NT2/D1 (cell line): ENCODE data around the gene PPP2R5A.

Source experiments
- DNase-seq: peaks from one replicate; pipeline ENCODE4 v3.0.0-alpha.2; 2011; ENCODE audit warnings: low read depth, low spot score
- H3K27me3 ChIP-seq: 2 replicates; pipeline ENCODE4 v1.6.0; 2011; ENCODE audit warnings: mild to moderate bottlenecking; ENCODE audit not compliant: insufficient read length, insufficient read depth
- H3K36me3 ChIP-seq: 2 replicates; pipeline ENCODE4 v1.6.1; 2011; ENCODE audit warnings: mild to moderate bottlenecking, low read length, mixed read lengths; ENCODE audit not compliant: insufficient read depth, insufficient read length
- H3K4me1 ChIP-seq: 2 replicates; pipeline ENCODE4 v1.5.1; 2011; ENCODE audit not compliant: insufficient read depth, insufficient read length
- H3K4me3 ChIP-seq: 2 replicates; pipeline ENCODE4 v1.5.1; 2011; ENCODE audit warnings: low read depth; ENCODE audit not compliant: insufficient read length
- H3K9ac ChIP-seq: 2 replicates; pipeline ENCODE4 v1.6.0; 2011; ENCODE audit warnings: low read depth; ENCODE audit not compliant: insufficient read length
- H3K9me3 ChIP-seq: 2 replicates; pipeline ENCODE4 v1.5.1; 2011; ENCODE audit warnings: mild to moderate bottlenecking, low read length; ENCODE audit not compliant: insufficient read depth
- SUZ12 ChIP-seq: IDR thresholded peaks from 2 replicates; pipeline ENCODE4 v1.6.1; 2011; ENCODE audit not compliant: insufficient read length, insufficient read depth; ENCODE audit errors: extremely low read depth
- YY1 ChIP-seq: IDR thresholded peaks from 2 replicates; pipeline ENCODE4 v1.6.1; 2011; ENCODE audit not compliant: insufficient read length, insufficient read depth
- ZNF274 ChIP-seq: IDR thresholded peaks from 2 replicates; pipeline ENCODE4 v1.6.1; 2011; ENCODE audit warnings: mild to moderate bottlenecking, low read depth, low read length

The PPP2R5A gene

DNA sequence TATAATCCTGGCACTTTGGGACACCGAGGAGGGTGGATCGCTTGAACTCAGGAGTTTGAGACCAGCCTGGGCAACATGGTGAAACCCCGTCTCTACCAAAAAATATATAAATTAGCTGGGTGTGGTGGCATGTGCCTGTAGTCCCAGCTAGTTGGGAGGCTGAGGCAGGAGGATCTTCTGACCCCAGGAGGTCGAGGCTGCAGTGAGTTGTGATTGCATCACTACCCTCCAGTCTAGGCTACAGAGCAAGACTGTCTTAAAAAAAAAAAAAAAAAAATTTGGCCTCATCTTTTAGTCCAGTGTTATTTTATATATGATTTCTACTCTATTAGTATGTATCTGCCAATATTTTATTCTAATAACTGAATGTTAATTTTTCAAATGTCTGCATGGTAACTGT is 59.7 kb downstream of the PPP2R5A start:
- H3K4me3 ChIP-seq = no peak overlapping the region
- H3K27me3 ChIP-seq = no peaks in the 10 kb centered on the region
- no peaks in the 10 kb centered on the region for H3K4me1 ChIP-seq
- H3K9ac ChIP-seq = no peak overlapping the region
- TF ChIP-seq YY1 (no peak), SUZ12 (no peak), ZNF274 (no peak)
- peaks cover 11% of the 10 kb centered on the region for H3K36me3 ChIP-seq
- DNase-seq = no peak
- H3K9me3 ChIP-seq = no peaks in the 10 kb centered on the region

- Histone ChIP-seq H3K4me1 (no peaks in the 10 kb centered on the region), H3K9me3 (no peaks in the 10 kb centered on the region), H3K27me3 (no peaks in the 10 kb centered on the region), H3K36me3 (peaks cover 10% of the 10 kb centered on the region), H3K4me3 (no peak overlapping the region), H3K9ac (no peak overlapping the region)
- TF ChIP-seq SUZ12 (no peak), YY1 (no peak), ZNF274 (no peak)
- DNase-seq = no peak
These were observed 61.4 kb downstream of the PPP2R5A start for GRCh38 chr1:212346601-212347000.

DNA sequence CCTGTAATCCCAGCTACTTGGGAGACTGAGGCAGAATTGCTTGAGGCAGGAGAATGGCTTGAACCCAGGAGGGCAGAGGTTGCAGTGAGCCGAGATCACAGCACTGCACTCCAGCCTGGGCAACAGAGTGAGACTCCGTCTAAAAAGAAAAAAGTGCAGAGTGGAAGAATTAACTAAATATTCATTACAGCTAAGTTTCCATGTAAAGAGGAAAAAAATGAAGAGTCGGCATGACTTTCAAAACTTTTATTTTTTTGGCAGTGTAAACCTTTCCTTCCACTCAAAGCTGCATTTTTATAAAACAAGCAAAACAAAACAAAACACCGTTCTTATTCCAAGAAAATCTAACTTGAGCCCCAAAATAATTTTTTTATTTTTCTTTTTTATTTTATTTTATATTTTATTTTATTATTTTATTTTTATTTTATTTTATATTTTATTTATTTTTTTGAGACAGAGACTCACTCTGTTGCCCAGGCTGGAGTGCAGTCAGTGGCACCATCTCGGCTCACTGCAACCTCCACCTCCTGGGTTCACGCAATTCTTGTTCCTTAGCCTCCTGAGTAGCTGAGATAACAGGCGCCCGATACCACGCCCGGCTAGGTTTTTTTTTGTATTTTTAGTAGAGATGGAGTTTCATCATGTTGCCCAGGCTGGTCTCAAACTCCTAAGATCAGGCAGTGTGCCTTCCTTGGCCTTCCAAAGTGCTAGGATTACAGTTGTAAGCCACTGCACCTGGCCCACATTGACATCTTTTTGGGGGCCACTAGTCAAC is 66.6 kb downstream of the PPP2R5A start:
- Histone ChIP-seq H3K4me1 (no peaks in the 10 kb centered on the region), H3K9me3 (no peaks in the 10 kb centered on the region), H3K9ac (no peak overlapping the region), H3K36me3 (peaks cover 22% of the 10 kb centered on the region), H3K4me3 (no peak overlapping the region), H3K27me3 (no peaks in the 10 kb centered on the region)
- DNase-seq = no peak
- TF ChIP-seq SUZ12 = no peak
- TF ChIP-seq YY1 = no peak
- TF ChIP-seq ZNF274 = no peak

- Histone ChIP-seq H3K4me1 (no peaks in the 10 kb centered on the region), H3K9ac (no peak overlapping the region), H3K27me3 (no peaks in the 10 kb centered on the region), H3K4me3 (no peak overlapping the region), H3K9me3 (no peaks in the 10 kb centered on the region), H3K36me3 (peaks cover 27% of the 10 kb centered on the region)
- TF ChIP-seq YY1 (no peak), ZNF274 (no peak), SUZ12 (no peak)
- DNase-seq = no peak
These were observed 68.0 kb downstream of the PPP2R5A start for GRCh38 chr1:212353181-212353580.

DNA sequence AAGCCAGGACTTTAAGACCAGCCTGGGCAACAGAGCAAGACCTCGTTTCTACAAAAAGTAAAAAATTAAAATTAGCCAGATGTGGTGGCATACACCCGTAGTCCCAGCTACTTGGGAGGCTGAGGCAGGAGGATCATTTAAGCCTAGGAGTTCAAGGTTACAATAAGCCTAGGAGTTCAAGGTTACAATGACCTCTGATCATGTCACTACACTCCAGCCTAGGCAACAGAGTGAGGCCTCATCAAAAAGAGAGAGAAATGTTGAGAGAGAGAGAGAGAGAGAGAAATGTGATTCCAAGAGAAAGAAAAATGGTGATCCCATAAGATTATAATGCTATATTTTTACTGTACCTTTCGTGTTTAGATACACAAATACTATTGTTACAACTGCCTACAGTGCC is 69.3 kb downstream of the PPP2R5A start:
- H3K36me3 ChIP-seq = peaks cover 39% of the 10 kb centered on the region
- no peak overlapping the region for H3K9ac ChIP-seq
- no peaks in the 10 kb centered on the region for H3K27me3 ChIP-seq
- H3K4me1 ChIP-seq = no peaks in the 10 kb centered on the region
- no peak for DNase-seq
- H3K9me3 ChIP-seq = no peaks in the 10 kb centered on the region
- TF ChIP-seq ZNF274 = no peak
- H3K4me3 ChIP-seq = no peak overlapping the region

DNA sequence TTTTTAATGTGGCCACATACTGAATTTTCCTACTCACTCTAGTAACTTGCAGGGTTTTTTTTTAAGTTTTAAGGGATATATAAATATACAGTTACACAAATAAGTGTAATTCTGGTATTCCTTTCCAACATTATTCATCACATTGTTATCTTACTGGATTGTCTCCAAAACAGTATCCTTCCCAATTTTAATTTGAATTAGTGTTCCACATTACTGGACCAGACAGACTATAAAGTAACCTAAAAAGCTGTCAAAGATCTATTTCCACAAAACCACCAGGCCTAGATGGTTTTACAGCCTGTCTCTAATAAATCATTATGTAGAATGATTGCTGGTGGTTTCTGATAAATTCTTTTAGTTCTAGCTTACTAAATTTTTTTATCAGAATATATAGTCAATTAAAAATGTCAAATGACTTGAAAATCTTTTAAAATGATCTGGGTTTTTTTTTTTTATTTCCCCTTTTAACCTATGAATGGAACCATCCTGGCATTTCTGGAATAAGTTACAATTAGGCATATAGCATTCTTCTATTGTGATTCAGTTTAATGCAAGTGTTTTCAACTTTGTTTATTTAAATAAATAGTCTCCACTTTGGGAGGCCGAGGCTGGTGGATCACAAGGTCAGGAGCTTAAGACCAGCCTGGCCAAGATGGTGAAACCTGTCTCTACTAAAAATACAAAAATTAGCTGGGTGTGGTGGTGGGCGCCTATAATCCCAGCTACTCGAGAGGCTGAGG is 70.2 kb downstream of the PPP2R5A start:
- Histone ChIP-seq H3K4me1 (no peaks in the 10 kb centered on the region), H3K27me3 (no peaks in the 10 kb centered on the region), H3K4me3 (no peak overlapping the region), H3K9ac (no peak overlapping the region), H3K36me3 (peaks cover 45% of the 10 kb centered on the region), H3K9me3 (no peaks in the 10 kb centered on the region)
- no peak for TF ChIP-seq ZNF274
- no peak for TF ChIP-seq YY1
- TF ChIP-seq SUZ12 = no peak
- no peak for DNase-seq

DNA sequence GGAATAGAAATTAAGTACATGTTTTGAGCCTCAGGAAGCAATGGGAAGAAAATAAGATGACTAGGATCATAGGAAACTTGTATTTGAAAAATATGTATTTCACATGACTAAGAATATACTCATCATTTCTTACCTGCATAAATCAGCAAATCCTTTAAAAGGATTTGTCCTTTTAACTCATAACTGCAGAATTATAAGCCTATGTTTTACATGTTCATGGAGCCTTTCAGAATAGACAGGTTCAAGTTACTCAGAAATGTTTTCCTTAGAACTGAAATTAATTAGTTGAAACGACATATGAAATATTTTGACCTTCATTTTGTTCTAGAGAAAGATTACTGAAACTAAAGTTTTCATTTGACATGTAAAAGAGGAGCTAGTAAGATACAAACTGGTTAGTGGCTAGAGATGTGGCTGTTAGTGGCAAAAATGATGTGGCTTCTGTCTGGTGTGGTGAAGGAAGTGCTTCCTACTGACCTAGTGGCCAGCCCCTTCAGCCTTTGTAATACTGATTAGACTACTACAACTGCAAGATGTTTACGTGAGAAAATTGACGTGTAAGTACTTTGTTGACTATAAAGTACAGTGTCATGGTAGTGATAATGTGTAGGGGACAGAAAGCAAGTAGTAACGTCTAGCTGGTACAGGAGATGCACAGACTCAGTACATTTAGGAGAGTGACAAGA is 74.7 kb downstream of the PPP2R5A start:
- Histone ChIP-seq H3K4me3 (no peak overlapping the region), H3K9ac (no peak overlapping the region), H3K27me3 (no peaks in the 10 kb centered on the region), H3K4me1 (no peaks in the 10 kb centered on the region), H3K36me3 (peaks cover 56% of the 10 kb centered on the region), H3K9me3 (no peaks in the 10 kb centered on the region)
- TF ChIP-seq YY1 (no peak), SUZ12 (no peak), ZNF274 (no peak)
- no peak for DNase-seq
